Measurements from ENCODE around the gene RASSF10. TPM values are rescaled to one million over a fixed set of nuclear protein-coding genes. Genes with fewer than 3 reads are reported as not detected.

RASSF10 gene
- total RNA-seq, 1 experiment from 2014 or later = not detected

GRCh38 chr11:13038366-13038765, 29.2 kb downstream of the RASSF10 start (continued):
- TF ChIP-seq EZH2 (IDR thresholded peaks at IDR 0.05) (no peak), ELF1 (IDR thresholded peaks at IDR 0.05; ENCODE audit: borderline replicate concordance, low read depth) (no peak)

GRCh38 chr11:13039126-13039525, 30.0 kb downstream of the RASSF10 start:
- ChIA-PET CTCF (no interaction called here), RAD21 (ENCODE audit: low non-redundant PET in 1 of 2, low total read pairs in 2 of 2, uncharacterized antibody in 2 of 2, unreplicated experiment in 2 of 2) (no interaction called here), POLR2A (no interaction called here)
- H3K27me3 ChIP-seq (ENCODE audit: insufficient read depth, low read length) = no peaks in the 10 kb centered on the region
- no peak overlapping the region for H3K27ac ChIP-seq (ENCODE audit: low read depth, low read length)
- H3K9ac ChIP-seq (ENCODE audit: low read length) = no peak overlapping the region
- H3K36me3 ChIP-seq (ENCODE audit: control insufficient read depth in 1 of 2, insufficient read depth in 2 of 2, low read length in 2 of 2) = no peaks in the 10 kb centered on the region
- no peaks in the 10 kb centered on the region for H3K9me2 ChIP-seq (ENCODE audit: insufficient read depth)
- H3K4me3 ChIP-seq (replicated peaks in 1 of 2; ENCODE audit: low read depth in 1 of 2, low read length in 2 of 2) = no peak overlapping the region
- intact Hi-C loops (cut with micrococcal nuclease) = no loop called here
- TF ChIP-seq RAD21 (IDR thresholded peaks at IDR 0.05; ENCODE audit: low read depth) (no peak), CBX3 (IDR thresholded peaks at IDR 0.05; ENCODE audit: low read depth) (no peak), POLR2A (IDR thresholded peaks at IDR 0.05; ENCODE audit: borderline replicate concordance, extremely low read depth, insufficient read depth, insufficient read length) (no peak), CEBPB (IDR thresholded peaks at IDR 0.05; ENCODE audit: low read depth) (no peak), ATF3 (IDR thresholded peaks at IDR 0.05) (no peak), ZNF274 (IDR thresholded peaks at IDR 0.05; ENCODE audit: low read depth, low read length) (no peak)
- no TSS peak for BruUV-seq (replicated peaks)
- no peak for DNase-seq (ENCODE audit: low read depth, low spot score)
- no peak overlapping the region for H3K4me2 ChIP-seq (ENCODE audit: low read length)
- no peaks in the 10 kb centered on the region for H3K9me3 ChIP-seq (ENCODE audit: control insufficient read depth in 1 of 2, insufficient read depth in 1 of 2, low read depth in 1 of 2, low read length in 2 of 2)
- no peak overlapping the region for H2AFZ ChIP-seq (ENCODE audit: low read depth, low read length, poor library complexity, severe bottlenecking)
- ATAC-seq = no peak
- H4K20me1 ChIP-seq (ENCODE audit: insufficient read depth) = no peaks in the 10 kb centered on the region
- no peaks in the 10 kb centered on the region for H3K79me2 ChIP-seq (ENCODE audit: insufficient read depth, low read length)
- H3K4me1 ChIP-seq (ENCODE audit: control insufficient read depth in 1 of 2, insufficient read depth in 2 of 2, low read length in 2 of 2) = peaks cover 0 to 3% of the 10 kb centered on the region in 2 experiments; a peak in 1 of 4 replicates

GRCh38 chr11:13040969-13041561, 31.9 kb downstream of the RASSF10 start:
- no TSS peak for BruUV-seq (replicated peaks)
- H3K9me3 ChIP-seq (ENCODE audit: control insufficient read depth in 1 of 2, insufficient read depth in 1 of 2, low read depth in 1 of 2, low read length in 2 of 2) = no peaks in the 10 kb centered on the region
- H2AFZ ChIP-seq (ENCODE audit: low read depth, low read length, poor library complexity, severe bottlenecking) = no peak overlapping the region
- ATAC-seq (no peak), DNase-seq (ENCODE audit: low read depth, low spot score) (no peak)
- ChIA-PET POLR2A (no interaction called here), CTCF (no interaction called here), RAD21 (ENCODE audit: low non-redundant PET in 1 of 2, low total read pairs in 2 of 2, uncharacterized antibody in 2 of 2, unreplicated experiment in 2 of 2) (no interaction called here)
- peaks cover 0 to 3% of the 10 kb centered on the region in 2 experiments; a peak in 1 of 4 replicates for H3K4me1 ChIP-seq (ENCODE audit: control insufficient read depth in 1 of 2, insufficient read depth in 2 of 2, low read length in 2 of 2)
- H3K4me3 ChIP-seq (replicated peaks in 1 of 2; ENCODE audit: low read depth in 1 of 2, low read length in 2 of 2) = no peak overlapping the region
- H3K27me3 ChIP-seq (ENCODE audit: insufficient read depth, low read length) = no peaks in the 10 kb centered on the region
- H3K36me3 ChIP-seq (ENCODE audit: control insufficient read depth in 1 of 2, insufficient read depth in 2 of 2, low read length in 2 of 2) = no peaks in the 10 kb centered on the region
- no peaks in the 10 kb centered on the region for H4K20me1 ChIP-seq (ENCODE audit: insufficient read depth)
- H3K9ac ChIP-seq (ENCODE audit: low read length) = no peak overlapping the region
- H3K4me2 ChIP-seq (ENCODE audit: low read length) = no peak overlapping the region
- no peaks in the 10 kb centered on the region for H3K79me2 ChIP-seq (ENCODE audit: insufficient read depth, low read length)
- TF ChIP-seq RAD21 (IDR thresholded peaks at IDR 0.05; ENCODE audit: low read depth) = no peak
- no peak for TF ChIP-seq ZFX (IDR thresholded peaks at IDR 0.05)
- H3K27ac ChIP-seq (ENCODE audit: low read depth, low read length) = no peak overlapping the region
- H3K9me2 ChIP-seq (ENCODE audit: insufficient read depth) = no peaks in the 10 kb centered on the region
- intact Hi-C loops (cut with micrococcal nuclease) = loop anchor here (1.0 kb wide), 1 partner anchor 47 kb away; no protein-coding TSS in a partner anchor

Data from HCT116 (cell line).